A549 (cell line): ENCODE measurements around the gene PTP4A2.

Source experiments
- HOXB13 ChIP-seq: fragments of 250-450 bp; sonication (Bioruptor Pico); IDR thresholded peaks from 2 replicates; pipeline ENCODE4 v1.5.0; 2020; ENCODE audit warnings: low read depth, mild to moderate bottlenecking, moderate library complexity
- TF ChIP-seq, protein P1 (sequence below): fragments of >200 bp; sonication (Bioruptor Twin); formaldehyde crosslinking; IDR thresholded peaks from 3 replicates; pipeline ENCODE4 v1.5.1; 2016

DNA sequence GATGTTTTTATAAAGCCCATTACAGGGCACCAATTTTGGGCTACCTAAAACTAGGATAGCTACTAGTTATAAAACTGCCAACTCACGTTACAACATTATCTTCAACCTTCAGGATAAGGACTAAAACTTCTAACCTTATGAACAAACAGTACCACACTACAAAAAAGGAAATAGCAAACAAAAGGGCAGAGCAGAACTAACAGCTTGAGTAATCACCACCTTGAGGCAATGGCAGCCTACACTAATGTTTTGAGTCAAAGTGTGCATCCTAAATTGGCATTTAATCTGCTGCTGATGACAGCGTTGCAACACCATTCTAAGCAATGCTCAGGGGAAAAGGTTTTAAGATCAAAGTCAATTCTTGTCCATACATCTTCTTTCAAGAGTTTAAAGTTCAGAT is 27.2 kb downstream of the PTP4A2 start:
- no peak for TF ChIP-seq HOXB13
- TF ChIP-seq, protein P1, sequence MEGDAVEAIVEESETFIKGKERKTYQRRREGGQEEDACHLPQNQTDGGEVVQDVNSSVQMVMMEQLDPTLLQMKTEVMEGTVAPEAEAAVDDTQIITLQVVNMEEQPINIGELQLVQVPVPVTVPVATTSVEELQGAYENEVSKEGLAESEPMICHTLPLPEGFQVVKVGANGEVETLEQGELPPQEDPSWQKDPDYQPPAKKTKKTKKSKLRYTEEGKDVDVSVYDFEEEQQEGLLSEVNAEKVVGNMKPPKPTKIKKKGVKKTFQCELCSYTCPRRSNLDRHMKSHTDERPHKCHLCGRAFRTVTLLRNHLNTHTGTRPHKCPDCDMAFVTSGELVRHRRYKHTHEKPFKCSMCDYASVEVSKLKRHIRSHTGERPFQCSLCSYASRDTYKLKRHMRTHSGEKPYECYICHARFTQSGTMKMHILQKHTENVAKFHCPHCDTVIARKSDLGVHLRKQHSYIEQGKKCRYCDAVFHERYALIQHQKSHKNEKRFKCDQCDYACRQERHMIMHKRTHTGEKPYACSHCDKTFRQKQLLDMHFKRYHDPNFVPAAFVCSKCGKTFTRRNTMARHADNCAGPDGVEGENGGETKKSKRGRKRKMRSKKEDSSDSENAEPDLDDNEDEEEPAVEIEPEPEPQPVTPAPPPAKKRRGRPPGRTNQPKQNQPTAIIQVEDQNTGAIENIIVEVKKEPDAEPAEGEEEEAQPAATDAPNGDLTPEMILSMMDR, result no peak
